NCI-H187 (cell line): ENCODE results near the gene KRTAP10-6.
A peak's percentile ranks its signal among the peaks of the same experiment; 100 is the strongest.
"Not testable (repeated sequence)": the region's sequence is repeated elsewhere in the genome, so short reads cannot be mapped to it uniquely, and the experiment has no call there.

Experiments used
- DNase-seq, 2 experiments: peaks; one replicate each; lab custom pipeline; 2025; lab: John Stamatoyannopoulos, UW

The KRTAP10-6 gene

GRCh38 chr21:44599264-44600029 is 7.1 kb upstream of the KRTAP10-6 start:
- no peak for DNase-seq

GRCh38 chr21:44598061-44598460 is 5.8 kb upstream of the KRTAP10-6 start:
- no peak for DNase-seq

- DNase-seq: no peak
Measured at GRCh38 chr21:44596068-44596725, 3.9 kb upstream of the KRTAP10-6 start.

GRCh38 chr21:44595524-44595923 is 3.2 kb upstream of the KRTAP10-6 start:
- no peak for DNase-seq

GRCh38 chr21:44594406-44594916 is 2.2 kb upstream of the KRTAP10-6 start:
- DNase-seq: peak in 1 of 2 experiments; percentile 36

GRCh38 chr21:44593598-44594405 is 1.5 kb upstream of the KRTAP10-6 start:
- peak; percentile 58 to 84 for DNase-seq

GRCh38 chr21:44591801-44592130 is 539 bp downstream of the KRTAP10-6 start:
- DNase-seq: not testable (repeated sequence)

- DNase-seq: not testable (repeated sequence)
Measured at GRCh38 chr21:44590897-44591800, 1.2 kb downstream of the KRTAP10-6 start.

GRCh38 chr21:44590311-44590721 is 2.0 kb downstream of the KRTAP10-6 start:
- DNase-seq: no peak

- DNase-seq: no peak
Measured at GRCh38 chr21:44589586-44590305, 2.6 kb downstream of the KRTAP10-6 start.

- DNase-seq: no peak
Measured at GRCh38 chr21:44589094-44589493, 3.2 kb downstream of the KRTAP10-6 start.

GRCh38 chr21:44585892-44586291 is 6.4 kb downstream of the KRTAP10-6 start:
- no peak for DNase-seq

GRCh38 chr21:44583800-44584147 is 8.5 kb downstream of the KRTAP10-6 start:
- no peak for DNase-seq

GRCh38 chr21:44583089-44583799 is 9.1 kb downstream of the KRTAP10-6 start:
- DNase-seq: no peak

GRCh38 chr21:44582055-44582454 is 10.2 kb downstream of the KRTAP10-6 start:
- DNase-seq: no peak

GRCh38 chr21:44581158-44581557 is 11.1 kb downstream of the KRTAP10-6 start:
- no peak for DNase-seq

- not testable (repeated sequence) for DNase-seq
Measured at GRCh38 chr21:44580231-44580821, 12.0 kb downstream of the KRTAP10-6 start, which contains the start of gene KRTAP10-5. TSS of gene KRTAP10-5 (minus strand) at chr21:44580604. CDS start at chr21:44580578, 26 bp downstream.

GRCh38 chr21:44579833-44580144 is 12.5 kb downstream of the KRTAP10-6 start:
- DNase-seq: no peak

- DNase-seq: no peak
Measured at GRCh38 chr21:44579056-44579832, 13.1 kb downstream of the KRTAP10-6 start.
